Rectal smooth muscle tissue (tissue), 1 donor: ENCODE results near the gene TACC2.
A peak's percentile ranks its signal among the peaks of the same experiment; 100 is the strongest.

ENCODE experiments used
- H3K27ac ChIP-seq: one replicate; pipeline ENCODE4 v1.7.0; 2013; ENCODE audit warnings: low read depth, low read length, inconsistent platforms
- H3K27me3 ChIP-seq: one replicate; pipeline ENCODE4 v1.7.0; 2013; ENCODE audit warnings: low read length; ENCODE audit not compliant: control insufficient read depth, insufficient read depth
- H3K36me3 ChIP-seq: one replicate; pipeline ENCODE4 v1.7.0; 2013; ENCODE audit warnings: low read length; ENCODE audit not compliant: control insufficient read depth, insufficient read depth
- H3K4me1 ChIP-seq: one replicate; pipeline ENCODE4 v1.7.0; 2013; ENCODE audit warnings: low read length; ENCODE audit not compliant: control insufficient read depth, insufficient read depth
- H3K4me3 ChIP-seq: one replicate; pipeline ENCODE4 v1.7.0; 2013; ENCODE audit warnings: low read length
- H3K9ac ChIP-seq: one replicate; pipeline ENCODE4 v1.7.0; 2013; ENCODE audit warnings: low read length

The TACC2 gene

GRCh38 chr10:122251459-122252255 lies 262.7 kb downstream of the TACC2 start:
- H3K9ac ChIP-seq = no peak overlapping the region
- H3K36me3 ChIP-seq = peaks cover 11% of the 10 kb centered on the region
- H3K4me3 ChIP-seq = no peak overlapping the region
- no peaks in the 10 kb centered on the region for H3K27me3 ChIP-seq
- no peaks in the 10 kb centered on the region for H3K4me1 ChIP-seq
- peak overlapping the region; percentile 24 for H3K27ac ChIP-seq

GRCh38 chr10:122252805-122253204 lies 263.8 kb downstream of the TACC2 start:
- Histone ChIP-seq H3K27me3 (no peaks in the 10 kb centered on the region), H3K36me3 (peaks cover 9% of the 10 kb centered on the region), H3K4me1 (peaks cover 3% of the 10 kb centered on the region), H3K27ac (peak overlapping the region; percentile 19), H3K9ac (no peak overlapping the region), H3K4me3 (no peak overlapping the region)

- no peak overlapping the region for H3K9ac ChIP-seq
- no peaks in the 10 kb centered on the region for H3K27me3 ChIP-seq
- peaks cover 9% of the 10 kb centered on the region for H3K36me3 ChIP-seq
- H3K27ac ChIP-seq = no peak overlapping the region
- H3K4me3 ChIP-seq = no peak overlapping the region
- peaks cover 4% of the 10 kb centered on the region for H3K4me1 ChIP-seq
Measured at GRCh38 chr10:122253605-122254004, 264.6 kb downstream of the TACC2 start.

- Histone ChIP-seq H3K4me3 (no peak overlapping the region), H3K36me3 (peaks cover 2% of the 10 kb centered on the region), H3K27me3 (no peaks in the 10 kb centered on the region), H3K4me1 (peaks cover 6% of the 10 kb centered on the region), H3K27ac (no peak overlapping the region), H3K9ac (no peak overlapping the region)
Measured at GRCh38 chr10:122254831-122255230, 265.9 kb downstream of the TACC2 start.

GRCh38 chr10:122255509-122256301 lies 266.7 kb downstream of the TACC2 start:
- Histone ChIP-seq H3K27ac (no peak overlapping the region), H3K36me3 (peaks cover 2% of the 10 kb centered on the region), H3K4me3 (no peak overlapping the region), H3K4me1 (peaks cover 6% of the 10 kb centered on the region), H3K27me3 (no peaks in the 10 kb centered on the region), H3K9ac (no peak overlapping the region)

- peaks cover 6% of the 10 kb centered on the region for H3K4me1 ChIP-seq
- H3K4me3 ChIP-seq = no peak overlapping the region
- H3K36me3 ChIP-seq = peaks cover 2% of the 10 kb centered on the region
- H3K9ac ChIP-seq = no peak overlapping the region
- no peaks in the 10 kb centered on the region for H3K27me3 ChIP-seq
- H3K27ac ChIP-seq = no peak overlapping the region
Measured at GRCh38 chr10:122257041-122257440, 268.1 kb downstream of the TACC2 start.

- H3K4me3 ChIP-seq = no peak overlapping the region
- peaks cover 2% of the 10 kb centered on the region for H3K36me3 ChIP-seq
- no peak overlapping the region for H3K9ac ChIP-seq
- peaks cover 6% of the 10 kb centered on the region for H3K4me1 ChIP-seq
- H3K27me3 ChIP-seq = no peaks in the 10 kb centered on the region
- H3K27ac ChIP-seq = peak overlapping the region; percentile 27
Measured at GRCh38 chr10:122258136-122259074, 269.4 kb downstream of the TACC2 start.

GRCh38 chr10:122259075-122259466 lies 270.1 kb downstream of the TACC2 start:
- Histone ChIP-seq H3K27me3 (no peaks in the 10 kb centered on the region), H3K4me1 (peaks cover 6% of the 10 kb centered on the region), H3K36me3 (peaks cover 2% of the 10 kb centered on the region), H3K4me3 (no peak overlapping the region), H3K27ac (no peak overlapping the region), H3K9ac (no peak overlapping the region)

DNA sequence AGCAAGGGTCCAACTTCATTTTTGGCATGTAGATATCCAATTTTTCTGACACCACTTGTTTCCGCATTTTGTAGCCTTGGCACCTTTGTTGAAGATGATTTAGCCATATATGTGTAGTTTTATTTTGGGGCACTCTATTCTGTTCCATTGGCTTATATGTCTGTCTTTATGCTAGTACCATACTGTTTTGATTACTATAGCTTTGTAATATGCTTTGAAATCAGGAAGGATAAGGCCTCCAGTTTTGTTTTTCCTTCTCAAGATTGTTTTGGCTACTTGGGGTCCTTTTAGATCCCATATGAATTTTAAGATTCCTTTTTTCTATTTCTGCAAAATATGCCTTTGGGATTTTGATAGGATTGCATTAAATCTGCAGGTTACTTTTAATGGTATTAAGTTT lies 272.6 kb downstream of the TACC2 start:
- Histone ChIP-seq H3K9ac (no peak overlapping the region), H3K4me1 (peaks cover 6% of the 10 kb centered on the region), H3K27ac (no peak overlapping the region), H3K4me3 (no peak overlapping the region), H3K27me3 (no peaks in the 10 kb centered on the region), H3K36me3 (no peaks in the 10 kb centered on the region)

GRCh38 chr10:122263971-122264370 lies 275.0 kb downstream of the TACC2 start:
- H3K4me3 ChIP-seq = no peak overlapping the region
- no peaks in the 10 kb centered on the region for H3K4me1 ChIP-seq
- H3K36me3 ChIP-seq = no peaks in the 10 kb centered on the region
- no peaks in the 10 kb centered on the region for H3K27me3 ChIP-seq
- no peak overlapping the region for H3K27ac ChIP-seq
- no peak overlapping the region for H3K9ac ChIP-seq

DNA sequence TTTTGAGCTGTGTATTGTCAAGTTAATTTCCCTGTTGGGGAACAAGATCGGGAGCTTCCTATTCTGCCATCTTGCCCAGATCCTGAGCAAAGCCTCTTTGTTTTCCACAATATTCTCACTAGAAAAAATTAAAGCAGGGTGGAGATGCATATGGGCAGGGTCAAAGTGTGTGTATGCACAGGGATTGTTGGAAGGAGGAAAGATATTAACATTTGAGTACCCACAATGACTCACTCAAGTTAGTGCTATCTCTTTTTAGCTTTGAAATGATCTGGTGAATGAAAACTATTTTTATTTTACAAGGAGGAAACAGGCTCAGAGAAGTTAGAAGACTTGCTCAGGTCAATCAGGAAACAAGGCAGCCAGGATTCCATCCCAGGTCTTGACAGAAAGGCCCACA lies 275.5 kb downstream of the TACC2 start:
- Histone ChIP-seq H3K4me1 (no peaks in the 10 kb centered on the region), H3K27ac (no peak overlapping the region), H3K9ac (no peak overlapping the region), H3K27me3 (no peaks in the 10 kb centered on the region), H3K36me3 (no peaks in the 10 kb centered on the region), H3K4me3 (no peak overlapping the region)

DNA sequence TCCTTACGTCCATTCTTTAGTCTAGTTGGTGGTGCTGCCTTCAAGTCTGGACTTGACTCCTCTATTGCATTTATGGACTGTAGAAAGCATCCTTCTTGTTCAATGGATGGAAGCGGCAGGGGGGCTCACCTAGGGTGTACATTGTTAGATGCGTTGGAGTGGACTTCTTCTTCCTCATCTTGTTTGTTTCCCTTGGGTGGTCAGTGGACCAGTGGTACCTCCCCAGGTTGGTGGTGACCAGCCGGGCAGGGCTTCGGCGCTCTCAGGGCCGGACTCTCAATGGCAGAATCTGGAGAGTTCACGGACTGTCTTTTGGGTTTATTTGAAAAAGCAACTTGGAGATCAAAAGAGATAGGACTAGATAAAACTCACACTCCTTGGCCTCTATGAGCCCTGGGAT lies 276.0 kb downstream of the TACC2 start:
- H3K4me3 ChIP-seq = no peak overlapping the region

More for the DNA sequence above, 276.0 kb downstream of the TACC2 start:
- no peak overlapping the region for H3K9ac ChIP-seq
- no peaks in the 10 kb centered on the region for H3K27me3 ChIP-seq
- H3K36me3 ChIP-seq = no peaks in the 10 kb centered on the region
- H3K27ac ChIP-seq = no peak overlapping the region
- H3K4me1 ChIP-seq = no peaks in the 10 kb centered on the region
